Spleen (tissue), 13 donors: ENCODE results near the gene PRKCE. TPM values are rescaled to one million over a fixed set of nuclear protein-coding genes. Genes with fewer than 3 reads are reported as not detected.

Experiments
- DNase-seq: peaks from one replicate; pipeline ENCODE4 v3.0.0-alpha.2; 2020
- H3K27ac ChIP-seq, 8 donors: fragments of 200-600 bp; sonication (generic) in 7 of 8; 1 replicate in 4 of 8; 2 replicates in 4 of 8; pipeline versions ENCODE4 v1.5.0 to v1.8.0; 2016 to 2021; ENCODE audit warnings: inconsistent platforms in 4 of 8, mild to moderate bottlenecking in 4 of 8, moderate library complexity in 1 of 8
- H3K27me3 ChIP-seq, 7 donors: fragments of 200-600 bp; sonication (generic) in 6 of 7; replicated peaks in 1 of 7; 1 replicate in 4 of 7; 2 replicates in 3 of 7; pipeline versions ENCODE4 v1.5.0 to v1.8.0; 2016 to 2021; ENCODE audit warnings: inconsistent platforms in 3 of 7, mild to moderate bottlenecking in 1 of 7
- H3K36me3 ChIP-seq, 6 donors: fragments of 200-600 bp; sonication (generic) in 5 of 6; 1 replicate in 4 of 6; 2 replicates in 2 of 6; pipeline versions ENCODE4 v1.5.0 to v1.8.0; 2016 to 2021; ENCODE audit warnings: inconsistent platforms in 2 of 6
- H3K4me1 ChIP-seq, 6 donors: fragments of 200-600 bp; sonication (generic) in 5 of 6; 1 replicate in 3 of 6; 2 replicates in 3 of 6; pipeline versions ENCODE4 v1.5.0 to v1.8.0; 2016 to 2021; ENCODE audit warnings: inconsistent platforms in 3 of 6
- H3K4me3 ChIP-seq, 8 donors: fragments of 200-600 bp; sonication (generic) in 7 of 8; 1 replicate in 4 of 8; 2 replicates in 4 of 8; pipeline versions ENCODE4 v1.5.0 to v1.8.0; 2016 to 2021; ENCODE audit warnings: inconsistent platforms in 4 of 8, mild to moderate bottlenecking in 4 of 8, moderate library complexity in 2 of 8
- H3K9me3 ChIP-seq, 8 donors: fragments of 200-600 bp; sonication (generic) in 7 of 8; 1 replicate in 4 of 8; 2 replicates in 4 of 8; pipeline versions ENCODE4 v1.5.0 to v1.8.0; 2016 to 2021; ENCODE audit warnings: inconsistent platforms in 4 of 8
- POLR2A ChIP-seq, 3 donors: fragments of 450-650 bp; IDR thresholded peaks; one replicate each; pipeline ENCODE4 v1.5.1; 2017; ENCODE audit warnings: antibody characterized with exemption in 3 of 3, mild to moderate bottlenecking in 1 of 3
- POLR2AphosphoS5 ChIP-seq, 3 donors: sonication (generic); formaldehyde crosslinking; IDR thresholded peaks; one replicate each; pipeline ENCODE4 v1.5.1; 2017; ENCODE audit warnings: antibody characterized with exemption in 3 of 3
- WGBS, 5 donors: extraction: QIAGEN DNeasy Blood & Tissue Kit in 3 of 5; methylation state at CpG; one replicate each; pipeline versions ENCODE4 v1.1.5 to v1.1.7; 2013 to 2018; 5-methylcytosine and 5-hydroxymethylcytosine counted together
- intact Hi-C: fragments of 100-400 bp; cut with DNase I; formaldehyde crosslinking; loops from one replicate; pipeline ENCODE4 v1.15.0; 2023; ENCODE audit warnings: low total_unique reads
- long read RNA-seq, 2 donors: transcript quantifications; one replicate each; lab custom pipeline, GENCODE V29; 2026
- polyA plus RNA-seq, 3 donors: library from polyadenylated mRNA; stranded (reverse); fragments of 200-250 nt; gene quantifications; one replicate each; pipeline ENCODE4 v1.2.1, GENCODE V29; 2013
- total RNA-seq, 7 donors: library from RNA; depleted of rRNA in 3 of 7; stranded (reverse); fragments of >200 nt in 3 of 7; fragmentation: NEBNext Ultra II Directional in 4 of 7; extraction: Animal tissue kit (Norgen Biotek cat#: 25700) in 4 of 7; gene quantifications; one replicate each; pipeline versions ENCODE4 v1.1.0 to v1.2.1, GENCODE V29; 2016 to 2021
- TF ChIP-seq, protein P1 (sequence below), 11 experiments: fragments of 200-600 bp in 7 of 11; fragments of 450-650 bp in 4 of 11; sonication (generic) in 4 of 11; IDR thresholded peaks in 8 of 11; conservative IDR thresholded peaks in 3 of 11; 1 replicate in 7 of 11; 2 replicates in 4 of 11; pipeline versions ENCODE4 v1.4.0 to v1.8.0; 2016 to 2021; ENCODE audit warnings: antibody characterized with exemption in 11 of 11, inconsistent platforms in 4 of 11, mild to moderate bottlenecking in 1 of 11
- donor health status: healthy with polysubstance abuse.
- donor health status: DM: no; HTN: no; CAD: no; lungs with moderate emphysema.
- donor health status: DM: no; HTN: no; CAD: no.
- donor health status: Bipolar disorder and iron deficiency.
- donor health status: healthy.
- donor health status: DM: no; HTN: no; CAD: no.
- donor health status: DM: yes; HTN: yes; CAD: no.

The PRKCE gene
- total RNA-seq, result 10 to 100 TPM; 15.9 to 43.6 (median 27.0) TPM
- polyA plus RNA-seq, result 1 to 10 TPM; 2.5 to 4.0 (median 3.9) TPM
- long read RNA-seq, donor 1, full-length matches to known transcripts, result 1 of 1 reads
- long read RNA-seq, donor 1, partial matches to known transcripts, result 0 of 1 reads
- long read RNA-seq, donor 1, other reads (novel, unspliced or antisense), result 0 of 1 reads
- long read RNA-seq, donor 2, full-length matches to known transcripts, result 1 of 1 reads
- long read RNA-seq, donor 2, partial matches to known transcripts, result 0 of 1 reads
- long read RNA-seq, donor 2, other reads (novel, unspliced or antisense), result 0 of 1 reads

DNA sequence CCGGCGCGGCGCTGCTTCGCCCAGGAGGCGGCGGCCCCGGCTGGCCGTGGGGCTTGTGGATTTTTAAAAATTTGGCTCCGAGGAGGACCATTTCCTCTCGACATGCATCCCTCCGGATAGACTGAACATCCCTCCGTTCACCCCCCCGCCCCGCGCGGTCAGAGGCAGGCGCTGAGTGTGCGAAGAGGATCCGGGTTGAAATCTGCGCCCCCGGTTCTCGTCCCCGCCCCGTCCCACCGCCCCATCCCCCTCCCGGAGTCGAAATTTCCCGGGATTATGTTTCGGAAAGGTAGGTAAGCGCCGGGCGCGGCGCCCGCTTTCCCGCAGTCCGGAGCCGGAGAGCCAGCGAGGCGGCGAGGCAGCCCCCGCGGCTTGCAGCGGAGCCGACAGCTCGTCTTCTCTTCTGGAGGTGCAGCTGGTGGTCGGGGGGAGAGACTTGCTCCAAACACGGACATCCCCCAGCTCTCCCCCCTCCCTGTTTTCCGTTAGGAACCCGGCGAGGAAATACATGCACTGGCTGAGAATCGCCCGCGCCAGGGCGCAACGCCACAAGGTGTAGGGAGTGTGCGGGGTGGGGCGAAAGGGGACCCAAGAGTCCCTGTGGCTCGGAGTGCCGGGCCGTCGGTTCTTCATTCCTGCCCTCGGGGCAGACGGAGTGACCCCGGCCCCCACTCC lies at the start of gene PRKCE:
PRKCE (plus strand) TSS at position 261 of the 675 bp plus-strand sequence.
- peaks cover 0 to 7% (median 0%) of the 10 kb centered on the region in 6 donors for H3K36me3 ChIP-seq
- peak; percentile 93 for DNase-seq
- no peak for TF ChIP-seq POLR2A (IDR thresholded peaks at IDR 0.05)
- TF ChIP-seq, protein P1, sequence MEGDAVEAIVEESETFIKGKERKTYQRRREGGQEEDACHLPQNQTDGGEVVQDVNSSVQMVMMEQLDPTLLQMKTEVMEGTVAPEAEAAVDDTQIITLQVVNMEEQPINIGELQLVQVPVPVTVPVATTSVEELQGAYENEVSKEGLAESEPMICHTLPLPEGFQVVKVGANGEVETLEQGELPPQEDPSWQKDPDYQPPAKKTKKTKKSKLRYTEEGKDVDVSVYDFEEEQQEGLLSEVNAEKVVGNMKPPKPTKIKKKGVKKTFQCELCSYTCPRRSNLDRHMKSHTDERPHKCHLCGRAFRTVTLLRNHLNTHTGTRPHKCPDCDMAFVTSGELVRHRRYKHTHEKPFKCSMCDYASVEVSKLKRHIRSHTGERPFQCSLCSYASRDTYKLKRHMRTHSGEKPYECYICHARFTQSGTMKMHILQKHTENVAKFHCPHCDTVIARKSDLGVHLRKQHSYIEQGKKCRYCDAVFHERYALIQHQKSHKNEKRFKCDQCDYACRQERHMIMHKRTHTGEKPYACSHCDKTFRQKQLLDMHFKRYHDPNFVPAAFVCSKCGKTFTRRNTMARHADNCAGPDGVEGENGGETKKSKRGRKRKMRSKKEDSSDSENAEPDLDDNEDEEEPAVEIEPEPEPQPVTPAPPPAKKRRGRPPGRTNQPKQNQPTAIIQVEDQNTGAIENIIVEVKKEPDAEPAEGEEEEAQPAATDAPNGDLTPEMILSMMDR (IDR thresholded peaks at IDR 0.05 in 8 of 11, conservative IDR thresholded peaks at IDR 0.05 in 3 of 11), result peak in 1 of 11 experiments; percentile 14
- intact Hi-C loops, result no loop called here
- peak within 1 kb of the TSS; percentile 87 to 100 (median 98) for H3K27ac ChIP-seq
- WGBS, 5 donors, result 0 to 1% (median 1%) methylated on average over 40 to 66 of the region's 66 CpGs
- peaks cover 13 to 66% (median 43%) of the 10 kb centered on the region in 6 donors for H3K4me1 ChIP-seq
- peaks cover 0 to 11% (median 0%) of the 10 kb centered on the region in 7 donors for H3K27me3 ChIP-seq
- no peaks in the 10 kb centered on the region for H3K9me3 ChIP-seq
- peak within 1 kb of the TSS; percentile 60 to 86 (median 76) for H3K4me3 ChIP-seq

DNA sequence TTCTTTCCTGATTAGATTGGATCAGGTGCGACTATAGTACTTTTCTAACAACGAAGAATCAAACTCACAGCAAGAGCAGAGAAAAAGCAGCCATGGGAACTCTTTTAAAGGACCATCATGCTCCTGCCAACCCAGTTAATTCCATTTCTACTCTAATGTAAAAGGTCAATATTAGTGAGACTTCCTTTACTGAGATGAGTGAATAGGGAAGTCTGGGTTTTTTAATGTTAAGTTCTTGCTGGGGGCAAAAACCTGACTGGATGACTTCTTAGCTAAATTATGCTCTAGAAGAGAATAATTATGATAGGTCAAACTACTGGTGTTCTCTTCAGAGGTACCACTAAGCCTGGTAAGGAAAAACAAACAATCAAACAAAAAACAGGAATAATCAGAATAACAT lies 48.9 kb upstream of the PRKCE start:
- H3K4me1 ChIP-seq, result peaks cover 0 to 22% (median 9%) of the 10 kb centered on the region in 6 donors
- DNase-seq, result no peak
- intact Hi-C loops, result no loop called here
- no peak overlapping the region for H3K4me3 ChIP-seq
- peaks cover 0 to 77% (median 51%) of the 10 kb centered on the region in 6 donors for H3K36me3 ChIP-seq
- H3K9me3 ChIP-seq, result no peaks in the 10 kb centered on the region
- 94 to 98% (median 96%) methylated on average over 2 of the region's 2 CpGs for WGBS, 5 donors
- no peak for TF ChIP-seq POLR2A (IDR thresholded peaks at IDR 0.05)
- TF ChIP-seq, protein P1 (IDR thresholded peaks at IDR 0.05 in 8 of 11, conservative IDR thresholded peaks at IDR 0.05 in 3 of 11), result no peak
- TF ChIP-seq POLR2AphosphoS5 (IDR thresholded peaks at IDR 0.05), result no peak
- H3K27ac ChIP-seq, result no peak overlapping the region
- no peaks in the 10 kb centered on the region for H3K27me3 ChIP-seq

DNA sequence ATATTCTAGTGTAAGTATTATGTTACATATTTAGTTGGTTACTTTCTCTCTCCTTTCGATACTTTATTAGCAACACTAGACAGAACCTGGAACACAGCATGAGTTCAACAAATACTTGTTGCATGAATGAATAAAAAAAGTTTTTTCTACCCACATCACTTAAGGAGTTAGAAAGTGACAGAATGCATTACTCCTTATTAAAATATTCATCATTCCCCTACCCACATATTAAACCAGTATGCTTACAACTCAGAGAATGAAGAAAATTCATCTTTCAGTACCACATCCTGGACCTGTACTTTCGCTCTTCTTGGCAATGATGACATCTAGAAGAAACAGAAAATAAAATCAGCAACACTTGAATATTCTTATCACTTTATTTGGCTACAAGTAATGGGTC lies 46.4 kb upstream of the PRKCE start:
- Histone ChIP-seq H3K9me3 (no peaks in the 10 kb centered on the region), H3K4me3 (no peak overlapping the region), H3K36me3 (peaks cover 0 to 52% (median 31%) of the 10 kb centered on the region in 6 donors), H3K27me3 (no peaks in the 10 kb centered on the region), H3K4me1 (peaks cover 5 to 47% (median 19%) of the 10 kb centered on the region in 6 donors), H3K27ac (no peak overlapping the region)
- no peak for DNase-seq
- 92 to 98% (median 94%) methylated on average over 2 of the region's 2 CpGs for WGBS, 5 donors
- intact Hi-C loops, result no loop called here
- TF ChIP-seq POLR2AphosphoS5 (IDR thresholded peaks at IDR 0.05) (no peak), POLR2A (IDR thresholded peaks at IDR 0.05) (no peak)
- TF ChIP-seq, protein P1 (IDR thresholded peaks at IDR 0.05 in 8 of 11, conservative IDR thresholded peaks at IDR 0.05 in 3 of 11), result no peak

DNA sequence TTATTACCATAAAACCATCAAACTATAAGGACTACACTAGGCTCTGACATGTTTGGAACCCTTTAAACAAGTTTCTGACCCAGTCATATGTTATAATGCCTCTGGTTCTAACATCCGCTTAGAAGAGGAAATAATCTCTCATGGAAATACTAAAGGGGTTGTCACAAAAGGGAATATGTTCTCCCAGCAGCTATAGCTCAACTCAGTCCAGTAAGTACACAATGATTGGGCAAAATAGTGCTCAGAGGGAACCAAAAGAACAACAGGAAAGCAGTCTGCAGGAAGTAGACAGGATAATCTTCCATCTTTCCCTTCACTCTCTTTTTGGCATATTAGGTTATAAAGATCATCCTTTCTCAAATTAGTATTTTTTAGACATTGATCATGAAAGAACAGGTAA lies 44.7 kb upstream of the PRKCE start:
- TF ChIP-seq, protein P1 (IDR thresholded peaks at IDR 0.05 in 8 of 11, conservative IDR thresholded peaks at IDR 0.05 in 3 of 11), result no peak
- TF ChIP-seq POLR2A (IDR thresholded peaks at IDR 0.05) (no peak), POLR2AphosphoS5 (IDR thresholded peaks at IDR 0.05) (no peak)
- no peaks in the 10 kb centered on the region for H3K27me3 ChIP-seq
- intact Hi-C loops, result no loop called here
- peak overlapping the region in 3 of 8 donors; percentile 6 to 43 (median 34) for H3K27ac ChIP-seq
- peaks cover 7 to 56% (median 28%) of the 10 kb centered on the region in 6 donors for H3K4me1 ChIP-seq
- H3K36me3 ChIP-seq, result peaks cover 0 to 35% (median 16%) of the 10 kb centered on the region in 6 donors
- no peak overlapping the region for H3K4me3 ChIP-seq
- WGBS, 5 donors, result 28 to 64% (median 52%) methylated on average over 1 of the region's 1 CpG
- no peak for DNase-seq
- no peaks in the 10 kb centered on the region for H3K9me3 ChIP-seq
